SK-N-SH treated with all-trans-retinoic acid at 6 μM for 48 hours (cell line): ENCODE measurements around the gene FTCDNL1.
A peak's percentile ranks its signal among the peaks of the same experiment; 100 is the strongest.

Experiments used
- ATAC-seq: fragments of 200-7000 bp; cut with Tn5 transposase; 3 replicates; pipeline ENCODE4 v1.9.1; 2020; ENCODE audit warnings: mild to moderate bottlenecking, moderate library complexity
- ARNTL ChIP-seq: fragments of 450-650 bp; formaldehyde crosslinking; IDR thresholded peaks from 2 replicates; pipeline ENCODE4 v1.5.0; 2020; ENCODE audit warnings: low read depth, mild to moderate bottlenecking, moderate library complexity, borderline replicate concordance
- BACH2 ChIP-seq: fragments of 250-450 bp; sonication (Bioruptor Pico); IDR thresholded peaks from 2 replicates; pipeline ENCODE4 v1.9.0; 2021; ENCODE audit warnings: mild to moderate bottlenecking, borderline replicate concordance
- CSDC2 ChIP-seq: fragments of 250-450 bp; sonication (Bioruptor Pico); IDR thresholded peaks from 2 replicates; pipeline ENCODE4 v1.5.0; 2020; ENCODE audit warnings: mild to moderate bottlenecking, moderate library complexity
- ESRRG ChIP-seq: fragments of 250-450 bp; sonication (Bioruptor Pico); IDR thresholded peaks from 2 replicates; pipeline ENCODE4 v1.6.1; 2021; ENCODE audit warnings: mild to moderate bottlenecking
- PPARA ChIP-seq: fragments of 250-450 bp; sonication (Bioruptor Pico); IDR thresholded peaks from 2 replicates; pipeline ENCODE4 v1.5.0; 2020; ENCODE audit warnings: mild to moderate bottlenecking, borderline replicate concordance
- TCF4 ChIP-seq: fragments of 250-450 bp; sonication (Bioruptor Pico); IDR thresholded peaks from 2 replicates; pipeline ENCODE4 v1.8.0; 2021; ENCODE audit warnings: mild to moderate bottlenecking, moderate library complexity, borderline replicate concordance
- TOX ChIP-seq: fragments of 250-450 bp; sonication (Bioruptor Pico); IDR thresholded peaks from 2 replicates; pipeline ENCODE4 v1.8.0; 2021; ENCODE audit warnings: mild to moderate bottlenecking, moderate library complexity, borderline replicate concordance
- ZFP3 ChIP-seq: fragments of 250-450 bp; sonication (Bioruptor Pico); IDR thresholded peaks from 2 replicates; pipeline ENCODE4 v1.5.0; 2020; ENCODE audit warnings: mild to moderate bottlenecking, moderate library complexity
- ZNF70 ChIP-seq: fragments of 450-650 bp; formaldehyde crosslinking; IDR thresholded peaks from 2 replicates; pipeline ENCODE4 v1.5.0; 2020; ENCODE audit warnings: mild to moderate bottlenecking, moderate library complexity
- ZNF8 ChIP-seq: fragments of 450-650 bp; formaldehyde crosslinking; IDR thresholded peaks from 2 replicates; pipeline ENCODE4 v1.5.0; 2020; ENCODE audit warnings: mild to moderate bottlenecking, moderate library complexity
- TF ChIP-seq, protein P1 (sequence below): fragments of 250-450 bp; sonication (Bioruptor Pico); IDR thresholded peaks from 2 replicates; pipeline ENCODE4 v1.8.0; 2021; ENCODE audit warnings: low read depth, mild to moderate bottlenecking, moderate library complexity, borderline replicate concordance
- TF ChIP-seq, protein P2 (sequence below): fragments of 250-450 bp; sonication (Bioruptor Pico); IDR thresholded peaks from 2 replicates; pipeline ENCODE4 v1.5.0; 2020; ENCODE audit warnings: mild to moderate bottlenecking, moderate library complexity

FTCDNL1 gene

DNA sequence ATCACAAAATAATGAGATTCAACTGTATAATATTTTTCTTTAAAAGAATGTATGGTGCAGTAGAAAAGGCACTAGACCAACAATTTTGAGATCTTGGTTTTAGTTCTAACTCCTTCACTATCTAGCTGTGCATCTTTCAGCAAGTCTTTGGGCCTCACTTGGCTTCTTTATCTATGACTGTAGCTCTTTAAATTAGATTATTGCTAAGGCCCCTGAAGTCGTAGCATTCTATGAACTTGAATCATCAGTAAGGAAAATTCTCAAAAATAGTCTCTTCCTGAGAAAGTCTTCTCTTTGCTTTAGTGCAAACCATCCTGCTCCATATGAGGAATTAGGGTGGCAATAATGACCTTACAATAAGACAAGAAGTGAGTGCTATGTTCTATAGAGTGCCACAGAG is 140.4 kb downstream of the FTCDNL1 start:
- peak; percentile 49; the same call in 1 of the 3 replicates for ATAC-seq
- TF ChIP-seq TOX (CRISPR knock-in tag): no peak
- TF ChIP-seq, protein P1, sequence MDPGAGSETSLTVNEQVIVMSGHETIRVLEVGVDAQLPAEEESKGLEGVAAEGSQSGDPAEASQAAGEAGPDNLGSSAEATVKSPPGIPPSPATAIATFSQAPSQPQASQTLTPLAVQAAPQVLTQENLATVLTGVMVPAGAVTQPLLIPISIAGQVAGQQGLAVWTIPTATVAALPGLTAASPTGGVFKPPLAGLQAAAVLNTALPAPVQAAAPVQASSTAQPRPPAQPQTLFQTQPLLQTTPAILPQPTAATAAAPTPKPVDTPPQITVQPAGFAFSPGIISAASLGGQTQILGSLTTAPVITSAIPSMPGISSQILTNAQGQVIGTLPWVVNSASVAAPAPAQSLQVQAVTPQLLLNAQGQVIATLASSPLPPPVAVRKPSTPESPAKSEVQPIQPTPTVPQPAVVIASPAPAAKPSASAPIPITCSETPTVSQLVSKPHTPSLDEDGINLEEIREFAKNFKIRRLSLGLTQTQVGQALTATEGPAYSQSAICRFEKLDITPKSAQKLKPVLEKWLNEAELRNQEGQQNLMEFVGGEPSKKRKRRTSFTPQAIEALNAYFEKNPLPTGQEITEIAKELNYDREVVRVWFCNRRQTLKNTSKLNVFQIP (CRISPR knock-in tag): no peak
- TF ChIP-seq CSDC2 (CRISPR knock-in tag): no peak
- TF ChIP-seq BACH2 (CRISPR knock-in tag): no peak
- no peak for TF ChIP-seq PPARA
- TF ChIP-seq ZFP3 (CRISPR knock-in tag): no peak
- no peak for TF ChIP-seq TCF4 (CRISPR knock-in tag)
- no peak for TF ChIP-seq ARNTL (CRISPR knock-in tag)
- TF ChIP-seq, protein P2, sequence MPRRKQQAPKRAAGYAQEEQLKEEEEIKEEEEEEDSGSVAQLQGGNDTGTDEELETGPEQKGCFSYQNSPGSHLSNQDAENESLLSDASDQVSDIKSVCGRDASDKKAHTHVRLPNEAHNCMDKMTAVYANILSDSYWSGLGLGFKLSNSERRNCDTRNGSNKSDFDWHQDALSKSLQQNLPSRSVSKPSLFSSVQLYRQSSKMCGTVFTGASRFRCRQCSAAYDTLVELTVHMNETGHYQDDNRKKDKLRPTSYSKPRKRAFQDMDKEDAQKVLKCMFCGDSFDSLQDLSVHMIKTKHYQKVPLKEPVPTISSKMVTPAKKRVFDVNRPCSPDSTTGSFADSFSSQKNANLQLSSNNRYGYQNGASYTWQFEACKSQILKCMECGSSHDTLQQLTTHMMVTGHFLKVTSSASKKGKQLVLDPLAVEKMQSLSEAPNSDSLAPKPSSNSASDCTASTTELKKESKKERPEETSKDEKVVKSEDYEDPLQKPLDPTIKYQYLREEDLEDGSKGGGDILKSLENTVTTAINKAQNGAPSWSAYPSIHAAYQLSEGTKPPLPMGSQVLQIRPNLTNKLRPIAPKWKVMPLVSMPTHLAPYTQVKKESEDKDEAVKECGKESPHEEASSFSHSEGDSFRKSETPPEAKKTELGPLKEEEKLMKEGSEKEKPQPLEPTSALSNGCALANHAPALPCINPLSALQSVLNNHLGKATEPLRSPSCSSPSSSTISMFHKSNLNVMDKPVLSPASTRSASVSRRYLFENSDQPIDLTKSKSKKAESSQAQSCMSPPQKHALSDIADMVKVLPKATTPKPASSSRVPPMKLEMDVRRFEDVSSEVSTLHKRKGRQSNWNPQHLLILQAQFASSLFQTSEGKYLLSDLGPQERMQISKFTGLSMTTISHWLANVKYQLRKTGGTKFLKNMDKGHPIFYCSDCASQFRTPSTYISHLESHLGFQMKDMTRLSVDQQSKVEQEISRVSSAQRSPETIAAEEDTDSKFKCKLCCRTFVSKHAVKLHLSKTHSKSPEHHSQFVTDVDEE (CRISPR knock-in tag): no peak
- TF ChIP-seq ZNF70 (CRISPR knock-in tag): no peak
- TF ChIP-seq ZNF8: no peak
- TF ChIP-seq ESRRG (CRISPR knock-in tag): no peak
